HCT116 (cell line): ENCODE measurements around the gene SPIC. TPM values are rescaled to one million over a fixed set of nuclear protein-coding genes. Genes with fewer than 3 reads are reported as not detected.

Experiments
- ATAC-seq: fragments of 200-7000 bp; cut with Tn5 transposase; 2 replicates; pipeline ENCODE4 v1.9.1; 2020; ENCODE audit warnings: mild to moderate bottlenecking, moderate library complexity
- BruUV-seq: library from RNA; stranded (reverse); fragments of 400-500 nt; replicated peaks from 2 replicates; lab custom pipeline; 2021; lab: Mats Ljungman, UMichigan
- CTCF ChIA-PET: fragments of 300-600 bp; sonication (Branson Sonifier 250); formaldehyde crosslinking; loops from one replicate; lab custom pipeline; 2021; ENCODE audit warnings: antibody characterized with exemption; lab: Charles Lee
- POLR2A ChIA-PET: fragments of 300-600, 350-600 bp; sonication (Branson Sonifier 250); formaldehyde crosslinking; loops from one replicate; lab custom pipeline; 2021; ENCODE audit warnings: antibody characterized with exemption; lab: Charles Lee
- RAD21 ChIA-PET, 2 experiments: fragments of 300-600 bp; sonication (Branson Sonifier 250); formaldehyde crosslinking; loops; one replicate each; lab custom pipeline; 2023; ENCODE audit warnings: low total read pairs in 2 of 2; ENCODE audit not compliant: uncharacterized antibody in 2 of 2, unreplicated experiment in 2 of 2, low non-redundant PET in 1 of 2; lab: Charles Lee
- DNase-seq: peaks from one replicate; pipeline ENCODE4 v3.0.0-alpha.2; 2010; ENCODE audit warnings: low read depth, low spot score
- H2AFZ ChIP-seq: fragments of 200-600 bp; shearing (Covaris generic), sonication (generic); 2 replicates; pipeline ENCODE4 v1.6.1; 2017; ENCODE audit warnings: low read depth, mixed run types, mixed read lengths, antibody characterized with exemption, low read length; ENCODE audit not compliant: poor library complexity, severe bottlenecking
- H3K27ac ChIP-seq: 2 replicates; pipeline ENCODE4 v1.5.1; 2012; ENCODE audit warnings: low read depth, low read length
- H3K27me3 ChIP-seq: fragments of 200-600 bp; sonication (generic); 2 replicates; pipeline ENCODE4 v1.6.1; 2016; ENCODE audit warnings: mixed run types, low read length, mixed read lengths; ENCODE audit not compliant: insufficient read depth
- H3K36me3 ChIP-seq, 2 experiments: fragments of 200-500 bp in 1 of 2; fragments of 200-600 bp in 1 of 2; sonication (Bioruptor generic) in 1 of 2; sonication (generic) in 1 of 2; 2 replicates each; pipeline versions ENCODE4 v1.5.1 to v1.6.1; 2014 to 2016; ENCODE audit warnings: low read length in 2 of 2, inconsistent platforms in 1 of 2, mixed read lengths in 1 of 2, mixed run types in 1 of 2; ENCODE audit not compliant: insufficient read depth in 2 of 2, control insufficient read depth in 1 of 2
- H3K4me1 ChIP-seq, 2 experiments: fragments of 200-600 bp in 1 of 2; sonication (generic) in 1 of 2; 2 replicates each; pipeline versions ENCODE4 v1.5.1 to v1.6.1; 2012 to 2017; ENCODE audit warnings: low read length in 2 of 2, inconsistent platforms in 1 of 2, mild to moderate bottlenecking in 1 of 2, mixed read lengths in 1 of 2, mixed run types in 1 of 2, moderate library complexity in 1 of 2; ENCODE audit not compliant: insufficient read depth in 2 of 2, control insufficient read depth in 1 of 2
- H3K4me2 ChIP-seq: fragments of 200-600 bp; sonication (generic); 2 replicates; pipeline ENCODE4 v1.6.1; 2017; ENCODE audit warnings: mixed run types, low read length, mixed read lengths
- H3K4me3 ChIP-seq, 2 experiments: fragments of 200-600 bp in 1 of 2; sonication (generic) in 1 of 2; replicated peaks in 1 of 2; 2 replicates each; pipeline ENCODE4 v1.5.1; 2011 to 2016; ENCODE audit warnings: low read length in 2 of 2, control low read depth in 1 of 2, low read depth in 1 of 2, mild to moderate bottlenecking in 1 of 2, mixed read lengths in 1 of 2, mixed run types in 1 of 2
- H3K79me2 ChIP-seq: fragments of 200-600 bp; sonication (generic); 2 replicates; pipeline ENCODE4 v1.6.1; 2017; ENCODE audit warnings: mild to moderate bottlenecking, mixed run types, low read length, moderate library complexity, mixed read lengths; ENCODE audit not compliant: insufficient read depth
- H3K9ac ChIP-seq: fragments of 200-600 bp; sonication (generic); 2 replicates; pipeline ENCODE4 v1.6.1; 2016; ENCODE audit warnings: low read length, mixed read lengths
- H3K9me2 ChIP-seq: fragments of 200-600 bp; sonication (generic), shearing (Covaris generic); 2 replicates; pipeline ENCODE4 v1.6.1; 2017; ENCODE audit warnings: mixed run types, mild to moderate bottlenecking, moderate library complexity; ENCODE audit not compliant: insufficient read depth
- H3K9me3 ChIP-seq, 2 experiments: fragments of 200-500 bp in 1 of 2; fragments of 200-600 bp in 1 of 2; sonication (Bioruptor generic) in 1 of 2; sonication (generic) in 1 of 2; 2 replicates each; pipeline ENCODE4 v1.6.1; 2014 to 2017; ENCODE audit warnings: low read length in 2 of 2, mixed read lengths in 2 of 2, inconsistent platforms in 1 of 2, low read depth in 1 of 2, mild to moderate bottlenecking in 1 of 2, mixed run types in 1 of 2, moderate library complexity in 1 of 2; ENCODE audit not compliant: control insufficient read depth in 1 of 2, insufficient read depth in 1 of 2
- H4K20me1 ChIP-seq: fragments of 200-600 bp; sonication (generic), shearing (Covaris generic); 2 replicates; pipeline ENCODE4 v1.6.1; 2017; ENCODE audit warnings: mixed run types, mild to moderate bottlenecking, moderate library complexity; ENCODE audit not compliant: insufficient read depth
- EZH2phosphoT487 ChIP-seq: fragments of 200-600 bp; IDR thresholded peaks from 2 replicates; pipeline ENCODE4 v1.6.1; 2018; ENCODE audit warnings: antibody characterized with exemption, borderline replicate concordance
- POLR2A ChIP-seq: IDR thresholded peaks from 2 replicates; pipeline ENCODE4 v1.7.0; 2011; ENCODE audit warnings: borderline replicate concordance; ENCODE audit not compliant: insufficient read depth, insufficient read length; ENCODE audit errors: extremely low read depth
- POLR2AphosphoS5 ChIP-seq: IDR thresholded peaks from 2 replicates; pipeline ENCODE4 v1.6.1; 2011; ENCODE audit warnings: mild to moderate bottlenecking, low read depth, low read length, moderate library complexity
- TCF7L2 ChIP-seq: IDR thresholded peaks from 2 replicates; pipeline ENCODE4 v1.7.0; 2011; ENCODE audit warnings: borderline replicate concordance, inconsistent platforms; ENCODE audit not compliant: insufficient read depth, insufficient read length; ENCODE audit errors: extremely low read depth
- YY1 ChIP-seq: IDR thresholded peaks from 2 replicates; pipeline ENCODE4 v1.6.1; 2011; ENCODE audit warnings: low read length, low read depth, moderate library complexity, mild to moderate bottlenecking; ENCODE audit not compliant: insufficient replicate concordance; ENCODE audit errors: extremely low read depth
- intact Hi-C: fragments of 100-400 bp; cut with micrococcal nuclease; formaldehyde crosslinking; loops from 2 replicates; pipeline ENCODE4 v1.10.0; 2022
- total RNA-seq: library from RNA; stranded (reverse); gene quantifications from one replicate; pipeline ENCODE4 v1.2.1, GENCODE V29; 2021; ENCODE audit not compliant: unreplicated experiment
- TF ChIP-seq, protein P1 (sequence below): IDR thresholded peaks from 2 replicates; pipeline ENCODE4 v1.6.1; 2011; ENCODE audit warnings: mild to moderate bottlenecking, low read length, moderate library complexity; ENCODE audit not compliant: insufficient replicate concordance; ENCODE audit errors: extremely low read depth

Gene SPIC
- total RNA-seq, 1 experiment from 2014 or later, result not detected

DNA sequence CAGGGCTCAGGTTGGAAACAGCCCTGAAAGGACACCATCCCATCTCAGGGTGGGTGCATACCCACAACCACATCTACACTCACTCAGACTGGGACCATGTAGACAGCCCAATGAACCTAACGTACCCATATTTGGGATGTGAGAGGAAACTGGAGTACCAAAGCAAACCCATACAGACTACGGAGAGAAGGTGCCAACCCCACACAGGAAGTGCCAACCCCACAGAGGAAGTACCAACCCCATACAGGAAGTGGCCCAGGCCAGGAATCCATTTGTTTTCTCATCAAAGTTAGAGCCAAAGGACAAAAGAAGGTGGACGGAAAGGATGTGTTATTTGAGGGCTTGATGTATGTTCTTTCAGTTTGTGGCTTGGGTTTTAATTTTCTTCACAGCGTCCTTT is 19.5 kb upstream of the SPIC start:
- Histone ChIP-seq H3K79me2 (no peaks in the 10 kb centered on the region), H3K9me2 (no peaks in the 10 kb centered on the region), H3K27ac (no peak overlapping the region), H3K36me3 (no peaks in the 10 kb centered on the region), H3K4me2 (no peak overlapping the region), H4K20me1 (no peaks in the 10 kb centered on the region), H3K9ac (no peak overlapping the region), H3K9me3 (no peaks in the 10 kb centered on the region), H3K4me3 (no peak overlapping the region), H2AFZ (peak overlapping the region; percentile 67), H3K27me3 (no peaks in the 10 kb centered on the region), H3K4me1 (peaks cover 11 to 18% of the 10 kb centered on the region in 2 experiments; a peak in 3 of 4 replicates)
- TF ChIP-seq TCF7L2 (no peak), YY1 (no peak), EZH2phosphoT487 (no peak), POLR2AphosphoS5 (no peak), POLR2A (no peak)
- TF ChIP-seq, protein P1, sequence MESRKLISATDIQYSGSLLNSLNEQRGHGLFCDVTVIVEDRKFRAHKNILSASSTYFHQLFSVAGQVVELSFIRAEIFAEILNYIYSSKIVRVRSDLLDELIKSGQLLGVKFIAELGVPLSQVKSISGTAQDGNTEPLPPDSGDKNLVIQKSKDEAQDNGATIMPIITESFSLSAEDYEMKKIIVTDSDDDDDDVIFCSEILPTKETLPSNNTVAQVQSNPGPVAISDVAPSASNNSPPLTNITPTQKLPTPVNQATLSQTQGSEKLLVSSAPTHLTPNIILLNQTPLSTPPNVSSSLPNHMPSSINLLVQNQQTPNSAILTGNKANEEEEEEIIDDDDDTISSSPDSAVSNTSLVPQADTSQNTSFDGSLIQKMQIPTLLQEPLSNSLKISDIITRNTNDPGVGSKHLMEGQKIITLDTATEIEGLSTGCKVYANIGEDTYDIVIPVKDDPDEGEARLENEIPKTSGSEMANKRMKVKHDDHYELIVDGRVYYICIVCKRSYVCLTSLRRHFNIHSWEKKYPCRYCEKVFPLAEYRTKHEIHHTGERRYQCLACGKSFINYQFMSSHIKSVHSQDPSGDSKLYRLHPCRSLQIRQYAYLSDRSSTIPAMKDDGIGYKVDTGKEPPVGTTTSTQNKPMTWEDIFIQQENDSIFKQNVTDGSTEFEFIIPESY, result no peak
- intact Hi-C loops, result no loop called here
- RAD21 ChIA-PET, result no interaction called here
- POLR2A ChIA-PET, result no interaction called here
- ATAC-seq (no peak), DNase-seq (no peak)
- CTCF ChIA-PET, result no interaction called here
- no TSS peak for BruUV-seq
